ENCODE results near the gene REM2.

REM2 gene

GRCh38 chr14:22884076-22884737 is 1.2 kb downstream of the REM2 start:
- no peak for DNase-seq (ENCODE audit: low read depth)
- in situ Hi-C loops (cut with HindIII; ENCODE audit: low sequenced_read_pairs): no loop called here
- H3K4me3 ChIP-seq (ENCODE audit: low read depth, low read length): no peak overlapping the region
- TF ChIP-seq CTCF (IDR thresholded peaks at IDR 0.05; ENCODE audit: low read depth, low read length, missing control alignments): no peak

- no peak overlapping the region for H3K4me3 ChIP-seq (ENCODE audit: low read depth, low read length)
- no peak for TF ChIP-seq CTCF (IDR thresholded peaks at IDR 0.05; ENCODE audit: low read depth, low read length, missing control alignments)
- DNase-seq (ENCODE audit: low read depth): no peak
- in situ Hi-C loops (cut with HindIII; ENCODE audit: low sequenced_read_pairs): no loop called here
These were observed 1.9 kb downstream of the REM2 start for GRCh38 chr14:22884738-22885523.

GRCh38 chr14:22885975-22886374 is 3.0 kb downstream of the REM2 start:
- in situ Hi-C loops (cut with HindIII; ENCODE audit: low sequenced_read_pairs): no loop called here
- no peak for DNase-seq (ENCODE audit: low read depth)
- H3K4me3 ChIP-seq (ENCODE audit: low read depth, low read length): peak overlapping the region; percentile 51
- no peak for TF ChIP-seq CTCF (IDR thresholded peaks at IDR 0.05; ENCODE audit: low read depth, low read length, missing control alignments)

GRCh38 chr14:22886500-22887259 is 3.7 kb downstream of the REM2 start:
- in situ Hi-C loops (cut with HindIII; ENCODE audit: low sequenced_read_pairs): no loop called here
- peak overlapping the region; percentile 51 for H3K4me3 ChIP-seq (ENCODE audit: low read depth, low read length)
- no peak for DNase-seq (ENCODE audit: low read depth)
- no peak for TF ChIP-seq CTCF (IDR thresholded peaks at IDR 0.05; ENCODE audit: low read depth, low read length, missing control alignments)

GRCh38 chr14:22887260-22887989 is 4.4 kb downstream of the REM2 start:
- no peak for TF ChIP-seq CTCF (IDR thresholded peaks at IDR 0.05; ENCODE audit: low read depth, low read length, missing control alignments)
- DNase-seq (ENCODE audit: low read depth): peak; percentile 52
- peak overlapping the region; percentile 51 for H3K4me3 ChIP-seq (ENCODE audit: low read depth, low read length)
- in situ Hi-C loops (cut with HindIII; ENCODE audit: low sequenced_read_pairs): no loop called here

- in situ Hi-C loops (cut with HindIII; ENCODE audit: low sequenced_read_pairs): no loop called here
- no peak for TF ChIP-seq CTCF (IDR thresholded peaks at IDR 0.05; ENCODE audit: low read depth, low read length, missing control alignments)
- no peak for DNase-seq (ENCODE audit: low read depth)
- peak overlapping the region; percentile 51 for H3K4me3 ChIP-seq (ENCODE audit: low read depth, low read length)
These were observed 5.0 kb downstream of the REM2 start for GRCh38 chr14:22887990-22888378.

All from astrocyte of the cerebellum (primary cell).